ENCODE data around the gene DNAJC18. TPM values are rescaled to one million over a fixed set of nuclear protein-coding genes. Genes with fewer than 3 reads are reported as not detected.
A peak's percentile ranks its signal among the peaks of the same experiment; 100 is the strongest.
"Not testable (repeated sequence)": the region's sequence is repeated elsewhere in the genome, so short reads cannot be mapped to it uniquely, and the experiment has no call there.

Gene DNAJC18
- polyA plus RNA-seq, 2 donors = 2.2 to 2.4 TPM

DNA sequence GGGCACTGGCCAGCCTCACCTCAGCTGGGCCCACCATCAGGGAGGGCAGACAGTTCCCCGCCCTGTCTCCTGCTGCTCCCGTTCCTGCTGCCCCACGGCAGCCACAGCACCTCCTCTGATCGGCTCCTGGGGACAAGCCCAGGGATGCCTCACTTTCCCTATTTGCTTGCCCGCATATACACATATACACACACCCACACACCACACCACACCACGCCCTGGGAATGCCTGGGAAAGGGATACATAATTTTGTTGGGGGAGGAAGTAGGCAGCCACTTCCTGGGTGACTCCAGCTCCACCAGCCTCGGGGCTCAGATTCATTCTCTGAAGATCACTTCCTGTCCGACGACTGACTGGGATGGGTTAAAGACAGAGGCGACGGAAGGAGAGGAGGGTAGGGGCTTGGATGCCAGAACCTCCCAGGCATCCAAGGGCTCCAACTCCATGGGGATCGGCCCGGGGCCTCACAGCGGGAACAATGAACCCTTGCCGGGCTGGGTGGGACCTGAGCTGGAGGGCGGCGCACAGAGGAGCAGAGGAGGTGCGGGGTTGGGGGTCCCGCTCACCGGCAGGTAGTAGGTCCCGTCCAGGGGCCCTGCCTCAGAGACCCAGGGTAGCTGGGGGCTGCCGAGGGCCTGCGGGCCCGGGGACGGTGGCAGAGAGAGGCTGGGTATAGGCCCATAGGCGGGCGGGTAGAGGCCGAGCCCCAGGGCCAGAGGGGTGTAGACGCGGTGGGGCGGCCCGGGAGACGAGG is 47.6 kb downstream of the DNAJC18 start:
- Histone ChIP-seq H3K4me1 (ENCODE audit: control insufficient read depth in 2 of 2, insufficient read depth in 2 of 2, low read length in 1 of 2) (peaks cover 10 to 28% of the 10 kb centered on the region in 2 donors), H3K4me3 (ENCODE audit: low read depth in 1 of 2, low read length in 2 of 2) (peak overlapping the region; percentile 42 to 56), H3K9me3 (ENCODE audit: control insufficient read depth in 2 of 2, insufficient read depth in 1 of 2, low read depth in 1 of 2, low read length in 1 of 2) (no peaks in the 10 kb centered on the region), H3K27me3 (ENCODE audit: control insufficient read depth in 1 of 2, insufficient read depth in 2 of 2, low read length in 2 of 2) (no peaks in the 10 kb centered on the region), H3K27ac (ENCODE audit: low read depth in 2 of 2, low read length in 1 of 2) (peak overlapping the region; percentile 41 to 62), H3K36me3 (ENCODE audit: control insufficient read depth in 2 of 2, insufficient read depth in 2 of 2, low read length in 1 of 2) (peaks cover 0 to 2% of the 10 kb centered on the region in 2 donors)
- WGBS, 2 donors = 39 to 42% methylated on average over 33 of the region's 33 CpGs

DNA sequence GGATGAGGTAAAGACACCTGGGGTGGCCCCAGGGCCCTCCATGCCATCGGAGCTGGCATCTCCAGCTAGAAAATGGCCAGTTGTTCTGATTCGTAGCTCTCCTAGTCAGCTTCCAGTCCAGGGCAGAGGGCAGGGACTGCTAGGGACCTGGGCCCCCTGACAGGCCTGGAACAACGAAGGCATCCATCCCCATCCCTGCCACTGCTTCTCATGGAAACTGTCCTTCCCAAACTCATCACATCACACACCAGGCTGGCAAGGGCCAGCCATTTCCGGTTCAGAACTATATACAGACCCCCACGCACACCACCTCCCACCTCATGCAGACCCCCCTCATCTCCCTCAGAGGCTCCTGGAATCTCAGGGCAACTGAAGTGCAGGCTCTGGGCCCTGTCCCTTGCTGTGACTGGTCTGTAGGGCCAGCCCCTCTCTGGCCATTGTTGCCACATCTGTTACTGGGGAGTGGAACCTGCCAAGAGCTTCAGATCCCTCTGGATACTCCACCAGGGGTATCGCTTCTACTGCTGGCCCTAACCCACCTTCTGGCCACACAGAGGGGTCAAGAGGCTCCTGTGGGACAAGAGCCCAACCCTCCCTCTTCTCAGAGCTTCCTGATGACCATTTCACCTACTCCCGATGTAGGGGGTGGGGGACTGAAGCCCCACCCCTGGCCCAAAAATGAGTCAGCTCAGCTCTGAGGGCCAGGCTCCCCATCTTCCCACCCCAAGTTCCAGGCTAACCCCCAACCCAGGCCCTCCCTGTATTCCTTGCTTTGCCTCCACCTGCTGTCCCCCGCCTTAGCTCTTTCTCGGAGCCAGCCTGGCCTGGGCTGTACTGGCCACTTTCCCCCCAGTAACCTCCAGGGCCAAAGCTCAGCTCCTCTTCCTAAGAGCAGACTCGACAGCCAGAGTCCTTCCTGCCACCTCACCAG is 48.4 kb downstream of the DNAJC18 start:
- peaks cover 0 to 2% of the 10 kb centered on the region in 2 donors for H3K36me3 ChIP-seq (ENCODE audit: control insufficient read depth in 2 of 2, insufficient read depth in 2 of 2, low read length in 1 of 2)
- peak overlapping the region; percentile 41 to 62 for H3K27ac ChIP-seq (ENCODE audit: low read depth in 2 of 2, low read length in 1 of 2)
- H3K27me3 ChIP-seq (ENCODE audit: control insufficient read depth in 1 of 2, insufficient read depth in 2 of 2, low read length in 2 of 2) = no peaks in the 10 kb centered on the region
- peaks cover 10 to 28% of the 10 kb centered on the region in 2 donors for H3K4me1 ChIP-seq (ENCODE audit: control insufficient read depth in 2 of 2, insufficient read depth in 2 of 2, low read length in 1 of 2)
- 76 to 80% methylated on average over 10 of the region's 10 CpGs for WGBS, 2 donors
- no peak overlapping the region for H3K4me3 ChIP-seq (ENCODE audit: low read depth in 1 of 2, low read length in 2 of 2)
- H3K9me3 ChIP-seq (ENCODE audit: control insufficient read depth in 2 of 2, insufficient read depth in 1 of 2, low read depth in 1 of 2, low read length in 1 of 2) = no peaks in the 10 kb centered on the region

DNA sequence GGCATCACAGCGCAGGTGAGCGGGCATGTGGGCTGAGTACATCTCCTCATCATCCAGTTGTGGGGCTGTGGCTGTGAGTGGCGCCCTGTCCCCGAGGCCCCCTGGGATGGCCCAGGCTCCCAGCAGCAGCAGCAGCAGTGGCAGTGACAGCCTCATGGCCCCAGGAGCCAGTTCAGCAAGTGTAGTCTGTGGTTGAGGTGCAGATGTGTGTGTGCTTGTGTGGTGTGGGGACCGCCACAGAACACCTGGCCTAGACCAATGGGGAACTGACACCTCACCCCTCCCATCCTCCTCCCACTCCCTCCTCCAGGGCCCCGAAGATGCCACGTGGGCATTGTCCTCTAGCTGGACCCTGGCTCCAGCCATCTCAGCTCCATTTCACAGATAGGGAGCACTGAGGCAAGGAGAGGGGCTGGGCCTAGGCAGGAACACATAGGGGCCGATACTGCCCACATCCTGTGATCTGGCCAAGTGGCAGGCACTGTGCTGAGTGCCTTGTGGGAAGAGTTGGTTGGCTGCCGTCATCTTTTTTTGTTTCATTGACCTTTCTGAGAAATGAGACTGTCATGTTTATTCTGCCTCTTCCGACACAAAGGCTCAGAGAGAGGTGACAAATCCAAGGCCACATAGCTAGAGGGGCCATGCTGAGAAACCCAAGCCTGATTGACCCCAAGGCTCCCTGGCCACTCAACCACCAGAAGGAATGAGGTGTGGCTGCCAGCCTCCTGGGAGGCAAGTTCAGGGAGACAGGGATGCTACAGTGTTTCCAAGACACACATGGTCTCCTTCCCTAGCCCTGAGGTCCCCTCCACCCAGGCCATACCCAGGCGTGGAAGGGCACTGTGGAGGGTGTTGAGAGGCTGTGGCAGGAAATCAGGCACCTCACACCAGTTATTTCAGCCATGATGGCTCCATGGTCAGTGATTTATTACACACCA is 49.4 kb downstream of the DNAJC18 start, which contains the start of gene MZB1:
MZB1 (minus strand) TSS at position 213 of the 938 bp plus-strand sequence; CDS start at position 156, 57 bp downstream.
- WGBS, 2 donors = 73 to 74% methylated on average over 10 to 11 of the region's 11 CpGs
- peak within 1 kb of the TSS; percentile 50 to 64 for H3K27ac ChIP-seq (ENCODE audit: low read depth in 2 of 2, low read length in 1 of 2)
- peak within 1 kb of the TSS in 1 of 2 donors; percentile 14 for H3K4me3 ChIP-seq (ENCODE audit: low read depth in 1 of 2, low read length in 2 of 2)

GRCh38 chr5:139388198-139388821 is 51.0 kb downstream of the DNAJC18 start:
- 23 to 31% methylated on average over 8 of the region's 8 CpGs for WGBS, 2 donors
- H3K27ac ChIP-seq (ENCODE audit: low read depth in 2 of 2, low read length in 1 of 2) = peak overlapping the region in 1 of 2 donors; percentile 5
- no peaks in the 10 kb centered on the region for H3K27me3 ChIP-seq (ENCODE audit: control insufficient read depth in 1 of 2, insufficient read depth in 2 of 2, low read length in 2 of 2)
- no peak overlapping the region for H3K4me3 ChIP-seq (ENCODE audit: low read depth in 1 of 2, low read length in 2 of 2)
- peaks cover 5 to 31% of the 10 kb centered on the region in 2 donors for H3K4me1 ChIP-seq (ENCODE audit: control insufficient read depth in 2 of 2, insufficient read depth in 2 of 2, low read length in 1 of 2)
- no peaks in the 10 kb centered on the region for H3K9me3 ChIP-seq (ENCODE audit: control insufficient read depth in 2 of 2, insufficient read depth in 1 of 2, low read depth in 1 of 2, low read length in 1 of 2)
- peaks cover 0 to 2% of the 10 kb centered on the region in 2 donors for H3K36me3 ChIP-seq (ENCODE audit: control insufficient read depth in 2 of 2, insufficient read depth in 2 of 2, low read length in 1 of 2)

More for the DNA sequence above, 49.4 kb downstream of the DNAJC18 start, which contains the start of gene MZB1:
- no peaks in the 10 kb centered on the region for H3K27me3 ChIP-seq (ENCODE audit: control insufficient read depth in 1 of 2, insufficient read depth in 2 of 2, low read length in 2 of 2)
- peaks cover 6 to 28% of the 10 kb centered on the region in 2 donors for H3K4me1 ChIP-seq (ENCODE audit: control insufficient read depth in 2 of 2, insufficient read depth in 2 of 2, low read length in 1 of 2)
- no peaks in the 10 kb centered on the region for H3K9me3 ChIP-seq (ENCODE audit: control insufficient read depth in 2 of 2, insufficient read depth in 1 of 2, low read depth in 1 of 2, low read length in 1 of 2)
- H3K36me3 ChIP-seq (ENCODE audit: control insufficient read depth in 2 of 2, insufficient read depth in 2 of 2, low read length in 1 of 2) = peaks cover 0 to 2% of the 10 kb centered on the region in 2 donors

DNA sequence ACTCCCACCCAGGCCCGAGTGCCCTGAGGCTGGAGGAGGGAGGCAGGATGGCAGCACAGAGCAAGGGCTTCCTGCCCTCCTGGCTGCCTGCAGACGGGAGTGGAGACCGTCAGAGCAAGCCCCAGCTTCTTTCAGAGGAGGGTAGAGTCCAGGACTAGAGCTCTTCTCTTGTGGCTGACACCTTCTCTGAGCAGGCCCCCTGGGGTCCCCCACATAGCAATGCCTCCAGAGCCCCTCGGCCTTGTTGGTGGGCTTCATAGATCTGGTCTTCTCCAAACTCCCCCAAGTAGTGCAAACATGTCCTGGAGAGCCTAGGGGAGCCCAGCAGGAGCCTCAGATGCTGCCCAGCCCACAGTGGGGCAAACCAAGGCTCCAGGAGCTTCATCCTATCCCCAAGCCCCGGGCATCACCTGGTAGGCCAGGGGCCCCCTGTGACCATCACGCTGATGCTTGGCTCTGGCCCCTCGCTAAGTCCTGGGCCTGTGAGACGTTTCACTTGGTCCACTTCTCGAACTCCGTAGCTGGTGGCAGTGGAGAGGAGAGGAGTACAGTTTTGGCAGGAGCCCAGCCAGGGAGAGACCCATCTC is 51.6 kb downstream of the DNAJC18 start:
- Histone ChIP-seq H3K4me3 (ENCODE audit: low read depth in 1 of 2, low read length in 2 of 2) (no peak overlapping the region), H3K27me3 (ENCODE audit: control insufficient read depth in 1 of 2, insufficient read depth in 2 of 2, low read length in 2 of 2) (no peaks in the 10 kb centered on the region), H3K36me3 (ENCODE audit: control insufficient read depth in 2 of 2, insufficient read depth in 2 of 2, low read length in 1 of 2) (peaks cover 0 to 2% of the 10 kb centered on the region in 2 donors), H3K27ac (ENCODE audit: low read depth in 2 of 2, low read length in 1 of 2) (peak overlapping the region in 1 of 2 donors; percentile 5), H3K4me1 (ENCODE audit: control insufficient read depth in 2 of 2, insufficient read depth in 2 of 2, low read length in 1 of 2) (peaks cover 5 to 30% of the 10 kb centered on the region in 2 donors), H3K9me3 (ENCODE audit: control insufficient read depth in 2 of 2, insufficient read depth in 1 of 2, low read depth in 1 of 2, low read length in 1 of 2) (no peaks in the 10 kb centered on the region)
- WGBS, 2 donors = 68 to 77% methylated on average over 10 of the region's 10 CpGs

- H3K27ac ChIP-seq (ENCODE audit: low read depth in 2 of 2, low read length in 1 of 2); H3K36me3 ChIP-seq (ENCODE audit: control insufficient read depth in 2 of 2, insufficient read depth in 2 of 2, low read length in 1 of 2); H3K9me3 ChIP-seq (ENCODE audit: control insufficient read depth in 2 of 2, insufficient read depth in 1 of 2, low read depth in 1 of 2, low read length in 1 of 2); H3K4me3 ChIP-seq (ENCODE audit: low read depth in 1 of 2, low read length in 2 of 2); H3K27me3 ChIP-seq (ENCODE audit: control insufficient read depth in 1 of 2, insufficient read depth in 2 of 2, low read length in 2 of 2): not testable (repeated sequence)
- WGBS, 2 donors = 94% methylated on average over 10 of the region's 10 CpGs
- peaks cover 5 to 29% of the 10 kb centered on the region in 2 donors for H3K4me1 ChIP-seq (ENCODE audit: control insufficient read depth in 2 of 2, insufficient read depth in 2 of 2, low read length in 1 of 2)
These were observed 52.4 kb downstream of the DNAJC18 start for GRCh38 chr5:139386956-139387355.

DNA sequence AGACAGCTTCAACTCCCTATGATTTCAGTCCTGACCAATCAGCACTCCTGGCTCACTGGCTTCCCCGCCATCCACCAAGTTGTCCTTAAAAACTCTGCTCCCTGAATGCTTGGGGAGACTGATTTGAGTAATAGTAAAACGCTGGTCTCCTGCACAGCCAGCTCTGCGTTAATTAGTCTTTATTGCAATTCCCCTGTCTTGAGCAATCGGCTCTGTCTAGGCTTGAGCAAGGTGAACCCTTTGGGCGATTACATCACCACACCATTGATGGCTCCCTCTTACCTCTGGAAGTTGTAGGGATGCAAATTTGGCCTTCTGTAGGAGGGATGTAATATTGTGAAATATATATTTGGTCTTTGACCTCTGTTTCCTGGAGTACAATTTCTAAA is 53.3 kb downstream of the DNAJC18 start:
- Histone ChIP-seq H3K4me3 (ENCODE audit: low read depth in 1 of 2, low read length in 2 of 2) (no peak overlapping the region), H3K36me3 (ENCODE audit: control insufficient read depth in 2 of 2, insufficient read depth in 2 of 2, low read length in 1 of 2) (peaks cover 0 to 3% of the 10 kb centered on the region in 2 donors), H3K4me1 (ENCODE audit: control insufficient read depth in 2 of 2, insufficient read depth in 2 of 2, low read length in 1 of 2) (peaks cover 5 to 24% of the 10 kb centered on the region in 2 donors), H3K27ac (ENCODE audit: low read depth in 2 of 2, low read length in 1 of 2) (peak overlapping the region; percentile 26 to 77), H3K27me3 (ENCODE audit: control insufficient read depth in 1 of 2, insufficient read depth in 2 of 2, low read length in 2 of 2) (no peaks in the 10 kb centered on the region), H3K9me3 (ENCODE audit: control insufficient read depth in 2 of 2, insufficient read depth in 1 of 2, low read depth in 1 of 2, low read length in 1 of 2) (no peaks in the 10 kb centered on the region)
- 61 to 66% methylated on average over 5 of the region's 5 CpGs for WGBS, 2 donors

All from esophagus (tissue), 2 donors.